ENCODE data around the gene BCL11B.

Gene BCL11B

DNA sequence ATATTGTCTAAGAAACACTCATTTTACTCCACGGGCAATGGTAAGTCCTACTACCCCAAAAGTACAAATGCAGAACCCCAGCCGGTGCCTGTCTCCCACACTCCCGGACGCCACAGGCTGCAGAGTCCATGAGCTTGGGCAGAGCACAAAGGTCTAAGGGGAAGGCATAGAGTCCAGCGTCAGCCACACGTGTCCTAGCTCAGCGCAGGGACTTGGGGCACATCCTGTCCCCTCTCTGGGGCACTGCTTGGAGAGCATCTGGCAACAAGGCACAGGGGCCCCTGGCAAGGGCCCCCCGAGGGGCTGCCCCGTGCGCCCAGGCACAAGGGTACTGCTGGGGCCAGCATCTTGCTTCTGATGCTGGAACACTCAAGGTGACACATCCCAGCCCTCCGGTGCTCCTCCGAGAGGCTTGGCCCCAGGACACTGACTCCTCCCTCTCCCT is 58.4 kb downstream of the BCL11B start:
- DNase-seq (ENCODE audit: extremely low read depth, low read depth): no peak
- no peak overlapping the region for H3K4me3 ChIP-seq (replicated peaks; ENCODE audit: low read depth, low read length)
- TF ChIP-seq, protein P1, sequence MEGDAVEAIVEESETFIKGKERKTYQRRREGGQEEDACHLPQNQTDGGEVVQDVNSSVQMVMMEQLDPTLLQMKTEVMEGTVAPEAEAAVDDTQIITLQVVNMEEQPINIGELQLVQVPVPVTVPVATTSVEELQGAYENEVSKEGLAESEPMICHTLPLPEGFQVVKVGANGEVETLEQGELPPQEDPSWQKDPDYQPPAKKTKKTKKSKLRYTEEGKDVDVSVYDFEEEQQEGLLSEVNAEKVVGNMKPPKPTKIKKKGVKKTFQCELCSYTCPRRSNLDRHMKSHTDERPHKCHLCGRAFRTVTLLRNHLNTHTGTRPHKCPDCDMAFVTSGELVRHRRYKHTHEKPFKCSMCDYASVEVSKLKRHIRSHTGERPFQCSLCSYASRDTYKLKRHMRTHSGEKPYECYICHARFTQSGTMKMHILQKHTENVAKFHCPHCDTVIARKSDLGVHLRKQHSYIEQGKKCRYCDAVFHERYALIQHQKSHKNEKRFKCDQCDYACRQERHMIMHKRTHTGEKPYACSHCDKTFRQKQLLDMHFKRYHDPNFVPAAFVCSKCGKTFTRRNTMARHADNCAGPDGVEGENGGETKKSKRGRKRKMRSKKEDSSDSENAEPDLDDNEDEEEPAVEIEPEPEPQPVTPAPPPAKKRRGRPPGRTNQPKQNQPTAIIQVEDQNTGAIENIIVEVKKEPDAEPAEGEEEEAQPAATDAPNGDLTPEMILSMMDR (IDR thresholded peaks at IDR 0.05; ENCODE audit: low read depth, low read length, missing control alignments): no peak

DNA sequence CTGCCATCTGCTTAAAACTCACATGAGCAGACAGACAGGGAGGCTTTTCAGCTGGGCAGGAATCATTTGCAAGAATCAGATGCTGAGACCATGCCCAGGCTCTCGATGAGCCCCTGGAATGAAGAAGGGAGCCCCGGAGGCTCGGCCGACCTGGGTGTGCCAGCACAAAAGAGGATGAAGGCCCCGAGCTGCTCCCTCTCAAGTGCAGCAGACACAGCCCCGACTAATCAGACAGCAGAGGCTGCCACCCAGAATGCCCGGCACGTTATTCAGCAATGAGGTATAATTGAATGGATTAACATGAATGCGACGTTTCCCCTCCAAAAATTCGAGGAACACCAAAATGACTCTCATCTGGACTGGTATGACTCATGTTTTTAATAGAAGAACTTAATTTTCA is 58.9 kb downstream of the BCL11B start:
- TF ChIP-seq, protein P1 (IDR thresholded peaks at IDR 0.05; ENCODE audit: low read depth, low read length, missing control alignments): no peak
- H3K4me3 ChIP-seq (replicated peaks; ENCODE audit: low read depth, low read length): no peak overlapping the region
- DNase-seq (ENCODE audit: extremely low read depth, low read depth): no peak

DNA sequence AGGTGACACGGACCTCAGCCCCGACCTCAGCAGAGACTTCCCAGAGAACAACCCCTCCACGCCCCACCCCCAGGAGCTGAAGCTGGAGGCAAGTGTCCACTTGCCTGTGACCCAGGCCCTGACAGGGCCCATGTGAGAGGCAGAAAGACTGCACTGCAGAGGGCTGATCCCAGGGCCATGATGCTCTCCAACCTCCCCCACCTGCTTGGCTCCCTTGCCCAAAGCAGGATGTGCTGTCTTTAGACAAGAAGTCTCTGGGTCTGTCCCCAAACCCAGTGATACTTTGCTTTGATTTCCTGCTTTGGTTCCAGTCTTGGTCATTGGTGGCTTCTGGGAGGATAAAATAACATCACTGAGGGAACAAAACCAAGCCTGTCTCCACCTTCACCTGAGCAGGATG is 59.4 kb downstream of the BCL11B start:
- no peak overlapping the region for H3K4me3 ChIP-seq (replicated peaks; ENCODE audit: low read depth, low read length)
- TF ChIP-seq, protein P1 (IDR thresholded peaks at IDR 0.05; ENCODE audit: low read depth, low read length, missing control alignments): no peak
- DNase-seq (ENCODE audit: extremely low read depth, low read depth): no peak

DNA sequence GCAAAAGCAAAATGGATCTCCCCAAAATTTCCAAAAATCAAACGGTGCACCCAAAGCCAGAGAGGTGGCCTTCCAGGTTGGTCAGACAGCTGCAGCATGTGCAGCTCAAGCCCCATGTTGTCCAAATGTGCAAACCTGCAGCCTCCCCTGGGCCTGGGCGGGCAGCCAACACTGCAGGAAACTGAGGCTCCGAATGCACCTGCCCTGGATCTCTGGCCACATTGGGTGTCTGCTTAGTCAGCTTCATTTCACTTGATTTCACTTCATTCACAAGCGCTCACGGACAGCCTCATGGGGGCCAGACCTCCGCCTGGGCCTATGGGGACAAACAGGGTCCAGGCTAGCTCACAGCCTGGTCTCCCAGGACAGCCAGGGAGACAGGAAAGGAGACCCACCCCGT is 59.8 kb downstream of the BCL11B start:
- TF ChIP-seq, protein P1 (IDR thresholded peaks at IDR 0.05; ENCODE audit: low read depth, low read length, missing control alignments): no peak
- DNase-seq (ENCODE audit: extremely low read depth, low read depth): no peak
- no peak overlapping the region for H3K4me3 ChIP-seq (replicated peaks; ENCODE audit: low read depth, low read length)

- DNase-seq (ENCODE audit: extremely low read depth, low read depth): no peak
- TF ChIP-seq, protein P1 (IDR thresholded peaks at IDR 0.05; ENCODE audit: low read depth, low read length, missing control alignments): no peak
- no peak overlapping the region for H3K4me3 ChIP-seq (replicated peaks; ENCODE audit: low read depth, low read length)
Measured at GRCh38 chr14:99211410-99211809, 60.6 kb downstream of the BCL11B start.

- TF ChIP-seq, protein P1 (IDR thresholded peaks at IDR 0.05; ENCODE audit: low read depth, low read length, missing control alignments): no peak
- no peak for DNase-seq (ENCODE audit: extremely low read depth, low read depth)
- H3K4me3 ChIP-seq (replicated peaks; ENCODE audit: low read depth, low read length): no peak overlapping the region
Measured at GRCh38 chr14:99210333-99210732, 61.7 kb downstream of the BCL11B start.

- TF ChIP-seq, protein P1 (IDR thresholded peaks at IDR 0.05; ENCODE audit: low read depth, low read length, missing control alignments): no peak
- H3K4me3 ChIP-seq (replicated peaks; ENCODE audit: low read depth, low read length): no peak overlapping the region
- DNase-seq (ENCODE audit: extremely low read depth, low read depth): no peak
Measured at GRCh38 chr14:99209409-99209808, 62.6 kb downstream of the BCL11B start.

Measured in HFF-Myc (cell line).